Stimulated activated CD8-positive, alpha-beta memory T cell treated with anti-CD3 and anti-CD28 coated beads, Interleukin-12 subunit alpha, Interleukin-12 subunit beta, amount 100 ng/mL, for 24 hours (primary cell): ENCODE data around the gene CYP2W1.

Experiments used
- DNase-seq: peaks from one replicate; pipeline ENCODE4 v3.0.0-alpha.2; 2020; ENCODE audit errors: extremely low read depth

Gene CYP2W1

DNA sequence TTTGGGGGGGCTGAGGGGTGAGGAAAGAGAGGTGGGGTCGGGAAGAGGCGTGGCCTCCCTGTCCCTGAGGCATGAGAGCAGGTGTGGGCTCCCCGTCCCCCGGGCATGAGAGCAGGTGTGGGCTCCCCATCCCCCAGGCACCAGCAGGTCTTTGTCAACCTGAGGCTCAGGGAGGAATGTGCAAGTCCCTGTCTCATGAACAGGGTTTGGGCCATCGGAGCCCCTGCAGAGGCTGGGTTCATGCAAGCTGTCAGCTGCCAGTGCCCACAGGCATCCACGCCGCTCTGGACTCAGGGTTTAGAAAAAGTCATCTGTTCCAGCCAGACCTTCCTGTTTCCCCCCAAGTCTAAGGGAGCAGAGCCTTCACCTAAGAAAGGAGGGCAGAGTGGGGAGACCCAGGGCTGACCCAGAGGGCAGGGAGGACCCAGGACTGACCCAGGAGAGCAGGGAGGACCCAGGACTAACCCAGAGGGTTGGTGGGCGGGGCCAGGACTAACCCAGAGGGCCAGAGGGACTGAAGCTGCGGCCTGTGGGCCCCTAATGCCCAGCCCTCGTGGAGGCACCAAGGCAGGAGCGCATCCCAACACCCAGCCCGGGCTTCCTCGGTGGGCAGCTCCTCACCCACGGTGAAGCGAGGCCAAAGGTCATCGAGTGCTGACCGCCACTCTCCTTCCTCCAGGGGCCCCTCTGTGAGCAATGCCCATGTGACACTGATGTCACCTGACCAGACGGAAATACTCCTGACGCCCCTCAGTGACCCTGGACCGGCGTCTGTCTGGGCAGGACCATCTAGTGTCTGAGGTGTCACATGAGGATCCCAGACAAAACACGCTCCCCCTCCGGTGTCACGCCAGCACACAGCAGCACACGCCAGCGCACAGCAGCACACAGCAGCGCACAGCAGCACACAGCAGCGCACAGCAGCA is 32.5 kb downstream of the CYP2W1 start:
- DNase-seq, result no peak

DNA sequence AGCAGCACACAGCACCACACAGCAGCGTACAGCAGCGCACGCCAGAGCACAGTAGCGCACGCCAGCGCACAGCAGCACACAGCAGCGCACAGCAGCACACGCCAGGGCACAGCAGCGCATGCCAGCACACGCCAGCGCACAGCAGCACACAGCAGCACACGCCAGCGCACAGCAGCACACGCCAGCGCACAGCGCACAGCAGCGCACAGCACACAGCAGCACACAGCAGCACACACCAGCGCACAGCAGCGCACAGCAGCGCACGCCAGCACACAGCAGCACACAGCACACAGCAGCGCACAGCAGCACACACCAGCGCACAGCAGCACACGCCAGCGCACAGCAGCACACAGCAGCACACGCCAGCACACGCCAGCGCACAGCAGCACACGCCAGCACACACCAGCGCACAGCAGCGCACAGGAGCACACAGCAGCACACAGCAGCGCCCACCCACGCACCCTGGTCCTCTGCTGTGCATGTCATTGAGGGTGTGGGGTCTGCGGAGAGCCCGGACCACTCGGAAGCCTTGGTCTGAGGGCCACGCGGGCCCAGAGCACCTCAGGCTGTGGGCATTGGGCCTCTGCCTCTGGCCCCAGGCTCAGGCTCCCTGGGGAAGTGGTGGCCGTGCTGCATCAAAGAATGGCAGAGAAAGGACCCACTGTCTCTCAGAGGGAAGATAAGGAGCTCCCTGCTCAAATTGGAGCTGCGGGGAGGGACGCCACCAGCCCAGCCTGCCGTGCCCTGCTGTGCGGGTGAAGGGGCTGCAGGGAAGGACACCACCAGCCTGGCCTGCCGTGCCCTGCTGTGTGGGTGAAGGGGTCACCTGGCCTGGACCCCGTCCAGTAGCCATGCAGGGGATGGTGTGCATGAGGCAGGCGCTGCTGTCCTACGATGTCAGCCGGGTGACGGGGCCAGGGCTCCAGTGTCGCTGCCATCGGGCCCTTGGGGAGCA is 33.9 kb downstream of the CYP2W1 start:
- no peak for DNase-seq

DNA sequence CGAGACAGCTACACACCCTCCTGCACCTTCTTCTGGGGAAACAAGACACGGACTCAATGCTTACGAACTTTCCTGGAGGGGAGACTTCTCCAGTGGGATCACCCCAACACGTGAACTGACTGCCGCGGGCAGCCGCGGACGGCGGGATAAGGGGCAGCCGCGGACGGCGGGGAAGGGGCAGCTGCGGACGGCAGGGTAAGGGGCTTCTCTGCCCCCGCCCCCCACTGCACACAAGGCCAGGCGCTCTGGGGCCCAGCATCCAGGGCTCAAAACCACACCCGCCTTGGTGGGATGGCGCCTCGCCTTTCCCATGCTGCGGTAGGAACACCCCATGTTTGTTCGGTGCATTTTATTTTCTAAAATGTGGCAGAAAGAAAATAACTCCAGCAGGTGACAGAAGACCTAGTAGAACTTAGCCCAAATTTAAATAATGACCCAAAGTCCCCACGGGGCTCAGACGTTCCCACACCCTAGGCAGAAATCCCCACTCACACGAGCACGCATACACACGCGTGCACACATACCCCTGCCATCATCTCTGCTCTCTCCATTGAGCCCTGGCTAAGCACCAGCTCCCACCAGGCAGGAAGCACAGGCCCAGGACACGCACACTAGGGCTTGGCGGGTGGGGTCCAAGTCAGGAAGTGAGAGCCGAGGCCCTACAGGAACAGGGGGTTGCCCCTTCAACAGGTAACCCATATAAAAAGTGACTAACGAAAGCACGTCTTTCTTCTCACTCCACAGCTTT is 34.8 kb downstream of the CYP2W1 start:
- DNase-seq, result no peak

DNA sequence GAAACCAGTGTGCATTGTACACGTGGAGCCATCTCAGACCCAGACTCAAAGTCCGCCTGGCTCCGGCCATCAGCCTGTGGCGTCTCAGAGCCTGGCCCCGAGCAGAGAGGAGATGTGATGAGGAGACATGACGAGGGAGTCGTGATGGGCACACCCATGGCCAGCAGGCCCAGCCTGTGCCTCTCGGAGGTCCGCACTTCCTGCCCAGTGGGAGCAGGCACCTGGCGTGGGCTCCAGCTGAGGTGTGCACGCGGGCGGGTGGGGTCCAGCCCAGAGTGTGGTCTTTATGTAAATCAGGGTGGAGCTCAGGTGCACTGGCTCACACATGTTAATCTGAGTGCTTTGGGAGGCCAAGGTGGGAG is 35.3 kb downstream of the CYP2W1 start:
- no peak for DNase-seq

DNA sequence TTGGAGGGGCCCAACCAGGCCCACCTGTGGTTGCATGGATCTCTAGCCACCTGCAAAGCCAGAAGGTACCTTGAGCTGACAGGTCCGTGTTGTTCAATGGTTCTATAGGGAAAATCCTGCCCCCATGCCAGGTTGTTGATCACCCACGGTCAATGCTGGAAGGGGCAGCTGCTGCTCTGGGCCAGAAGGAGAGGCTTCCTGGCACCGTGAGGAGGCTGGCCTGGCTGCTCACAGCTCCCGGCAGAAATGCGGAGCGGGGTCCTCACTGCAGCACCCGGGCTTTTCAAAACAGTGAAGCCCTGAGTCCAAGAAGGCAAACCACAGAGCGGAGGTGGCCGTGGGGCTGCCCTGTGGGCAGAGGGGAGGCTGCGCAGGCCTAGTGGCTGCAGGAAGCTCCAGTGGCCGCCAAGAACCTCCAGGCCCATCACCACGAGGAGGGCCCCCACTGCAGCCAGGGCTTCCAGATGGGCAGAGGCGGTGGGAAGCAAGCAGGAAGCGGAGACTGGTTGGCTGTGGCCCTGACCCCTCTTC is 36.3 kb downstream of the CYP2W1 start:
- no peak for DNase-seq

GRCh38 chr7:1019789-1020610 is 37.0 kb downstream of the CYP2W1 start:
- no peak for DNase-seq

DNA sequence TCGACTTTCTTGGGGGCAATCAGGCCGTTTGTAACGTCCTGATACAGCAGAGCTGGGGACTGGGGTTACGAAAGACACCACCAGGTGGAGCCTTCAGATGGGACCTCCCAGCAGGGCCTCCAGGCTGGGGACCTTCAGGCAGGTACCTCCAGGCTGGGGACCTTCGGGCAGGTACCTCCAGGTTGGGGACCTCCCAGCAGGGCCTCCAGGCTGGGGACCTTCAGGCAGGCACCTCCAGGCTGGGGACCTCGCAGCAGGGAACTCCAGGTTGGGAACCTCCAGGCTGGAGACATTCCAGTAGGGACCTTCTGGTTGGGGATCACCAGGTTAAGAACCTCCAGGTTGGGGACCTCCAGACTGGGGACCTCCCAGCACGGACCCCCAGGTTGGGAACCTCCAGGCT is 37.9 kb downstream of the CYP2W1 start:
- no peak for DNase-seq

- DNase-seq, result no peak
Measured at GRCh38 chr7:1021366-1021765, 38.4 kb downstream of the CYP2W1 start.

GRCh38 chr7:1021931-1022330 is 39.0 kb downstream of the CYP2W1 start:
- DNase-seq, result no peak

GRCh38 chr7:1022356-1022755 is 39.4 kb downstream of the CYP2W1 start:
- DNase-seq, result no peak

DNA sequence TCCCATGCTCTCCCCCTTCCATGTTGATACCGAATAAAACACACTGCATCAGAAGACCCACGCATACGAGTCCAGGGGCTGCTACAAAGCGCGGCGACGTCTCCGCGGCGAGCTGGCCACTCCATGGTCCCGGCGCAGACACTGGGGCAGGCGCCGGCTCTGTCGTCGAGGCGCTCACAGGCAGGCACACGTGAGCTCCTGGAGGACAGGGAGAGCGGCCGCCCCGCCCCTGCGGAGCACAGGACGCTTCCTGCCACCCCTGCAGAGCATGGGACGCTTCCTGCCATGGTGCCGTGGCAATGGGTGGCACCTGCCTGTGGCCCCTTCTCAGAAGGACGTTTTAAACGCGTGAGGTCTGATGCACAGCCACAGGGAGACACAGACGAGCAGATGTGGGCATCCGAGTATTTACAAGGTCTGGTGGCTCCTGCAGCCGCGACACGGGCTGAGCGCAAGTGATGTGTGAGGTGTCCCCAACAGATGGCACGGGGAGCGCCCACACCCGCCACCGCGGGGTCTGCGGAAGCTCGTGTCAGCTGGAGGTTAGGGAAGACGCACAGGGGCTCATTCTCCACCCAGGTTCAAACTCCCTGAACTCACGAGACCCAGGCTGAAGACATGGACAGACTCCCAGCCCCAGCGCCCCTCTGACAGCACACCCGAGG is 40.0 kb downstream of the CYP2W1 start:
- DNase-seq, result no peak

GRCh38 chr7:1024331-1024841 is 41.4 kb downstream of the CYP2W1 start:
- no peak for DNase-seq

GRCh38 chr7:1024876-1025742 is 42.1 kb downstream of the CYP2W1 start:
- DNase-seq, result no peak

DNA sequence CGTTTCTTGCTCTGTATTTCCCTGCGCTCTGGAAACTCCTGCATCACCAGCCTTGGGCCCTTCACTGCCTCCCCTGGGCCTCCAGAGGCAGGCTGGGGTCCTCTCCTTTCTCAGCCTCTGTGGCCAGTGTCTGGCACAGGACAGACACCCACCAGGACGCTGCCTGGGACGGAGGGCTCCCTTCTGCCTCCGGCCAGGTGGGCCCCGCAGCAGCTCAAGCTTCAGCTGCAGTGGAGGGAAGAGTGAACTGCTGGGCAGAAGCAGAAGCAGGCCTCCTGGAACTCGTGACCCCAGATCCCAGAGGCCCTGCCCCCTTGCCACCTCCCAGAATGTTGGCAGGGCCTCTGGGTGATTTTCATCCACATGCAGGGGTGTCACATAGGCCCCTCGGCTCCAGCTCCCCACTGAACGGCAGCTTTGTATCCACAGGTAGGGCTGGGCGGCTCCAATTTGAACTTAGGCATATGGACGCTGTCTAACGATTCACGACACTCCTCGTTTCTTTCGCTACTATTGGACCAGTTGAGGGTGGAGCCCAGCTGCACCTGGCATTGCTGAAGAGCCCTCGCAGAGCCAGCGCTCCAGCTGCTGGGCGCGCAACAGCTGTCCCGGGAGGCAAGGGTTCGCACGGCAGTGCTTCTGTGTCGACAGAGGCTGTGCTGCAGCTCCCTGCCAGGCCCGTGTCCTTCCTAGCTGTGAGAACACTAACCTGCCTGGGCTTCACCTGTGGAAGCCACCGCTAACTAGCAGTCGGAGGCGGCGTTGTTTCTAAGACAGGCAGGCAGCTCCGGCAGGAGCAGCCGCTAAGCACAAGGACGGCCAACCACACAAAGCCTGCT is 43.0 kb downstream of the CYP2W1 start:
- DNase-seq, result no peak

- DNase-seq, result no peak
Measured at GRCh38 chr7:1026721-1027161, 43.8 kb downstream of the CYP2W1 start.

- no peak for DNase-seq
Measured at GRCh38 chr7:1027242-1028043, 44.5 kb downstream of the CYP2W1 start.
